Activated naive CD4-positive, alpha-beta T cell treated with anti-CD3 and anti-CD28 coated beads, Interleukin-2, amount 50 U/mL, for 72 hours (primary cell): ENCODE measurements around the gene CDK10. TPM values are rescaled to one million over a fixed set of nuclear protein-coding genes. Genes with fewer than 3 reads are reported as not detected.

Experiments used
- ATAC-seq, 2 donors: fragments of 150-1000 bp; cut with Tn5 transposase; 2 replicates each; pipeline ENCODE4 v1.10.0; 2021; ENCODE audit warnings: mild to moderate bottlenecking in 2 of 2, moderate library complexity in 2 of 2
- DNase-seq, 2 donors: peaks; one replicate each; pipeline ENCODE4 v3.0.0; 2021 to 2022; ENCODE audit warnings: low spot score in 2 of 2
- H3K27ac Mint-ChIP-seq, 2 donors: one replicate each; pipeline ENCODE4 v1.8.0; 2022; ENCODE audit warnings: mild to moderate bottlenecking in 2 of 2, mixed read lengths in 2 of 2
- H3K36me3 Mint-ChIP-seq, 2 donors: one replicate each; pipeline ENCODE4 v1.8.0; 2022; ENCODE audit warnings: mixed read lengths in 2 of 2
- H3K9me3 Mint-ChIP-seq, 2 donors: one replicate each; pipeline ENCODE4 v1.8.0; 2022; ENCODE audit warnings: mixed read lengths in 2 of 2
- total RNA-seq, 2 donors: library from RNA; stranded (reverse); gene quantifications; one replicate each; pipeline ENCODE4 v1.2.3, GENCODE V29; 2022

Gene CDK10
- total RNA-seq, 2 donors from 2014 or later: 97.3 to 151 TPM

DNA sequence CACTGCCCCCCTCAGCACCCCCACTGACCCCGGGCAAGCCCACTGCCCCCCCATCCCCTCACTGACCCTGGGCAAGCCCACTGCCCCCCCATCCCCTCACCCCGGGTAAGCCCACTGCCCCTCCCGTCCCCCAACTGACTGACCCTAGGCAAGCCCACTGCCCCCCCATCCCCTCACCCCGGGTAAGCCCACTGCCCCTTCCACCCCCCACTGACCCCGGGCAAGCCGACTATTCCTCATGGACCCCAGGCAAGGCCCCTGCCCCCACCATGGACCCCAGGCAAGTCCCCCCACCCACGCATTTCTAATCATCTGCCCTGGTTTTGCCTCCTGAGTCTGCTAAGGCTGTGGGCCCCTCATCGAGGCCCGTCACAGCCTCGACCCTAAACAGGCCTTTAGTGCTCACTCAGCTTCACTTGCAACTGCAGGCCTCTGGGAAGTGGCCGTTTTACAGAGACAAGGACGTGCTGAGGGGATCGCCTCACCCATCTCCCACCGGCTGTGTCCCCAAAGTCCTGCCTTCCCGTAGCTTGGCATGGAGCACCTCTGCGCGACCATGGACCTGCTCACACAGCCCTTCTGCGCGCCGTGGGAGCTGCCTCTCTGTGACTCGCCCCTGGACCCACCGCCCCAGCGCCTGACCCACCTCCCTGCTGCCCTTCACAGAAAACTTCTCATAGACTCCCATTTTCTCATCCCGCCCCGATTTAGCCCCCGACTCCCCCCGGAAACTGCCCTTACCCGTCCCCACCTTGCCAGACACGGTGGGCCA lies 30.6 kb downstream of the CDK10 start:
- H3K27ac Mint-ChIP-seq: no peak overlapping the region
- DNase-seq (no peak), ATAC-seq (no peak)
- peaks cover 0 to 14% of the 10 kb centered on the region in 2 donors for H3K36me3 Mint-ChIP-seq
- no peaks in the 10 kb centered on the region for H3K9me3 Mint-ChIP-seq

GRCh38 chr16:89717688-89718505 lies 31.4 kb downstream of the CDK10 start:
- DNase-seq (no peak), ATAC-seq (no peak)
- Mint-ChIP-seq H3K27ac (peak overlapping the region in 1 of 2 donors; percentile 76), H3K9me3 (no peaks in the 10 kb centered on the region), H3K36me3 (peaks cover 5 to 20% of the 10 kb centered on the region in 2 donors)

- Mint-ChIP-seq H3K27ac (no peak overlapping the region), H3K36me3 (peaks cover 16 to 17% of the 10 kb centered on the region in 2 donors), H3K9me3 (no peaks in the 10 kb centered on the region)
- DNase-seq: no peak
- ATAC-seq: peak in 1 of 2 donors; percentile 0
Observed at GRCh38 chr16:89720551-89720812, 34.0 kb downstream of the CDK10 start.

GRCh38 chr16:89720813-89721545 lies 34.5 kb downstream of the CDK10 start, which contains the start of the genes VPS9D1 and ZNF276:
VPS9D1 (minus strand) TSS chr16:89720898; CDS start chr16:89720861, 37 bp downstream.
ZNF276 (plus strand) TSS chr16:89721537; CDS start chr16:89721641, 104 bp downstream.
- Mint-ChIP-seq H3K36me3 (peaks cover 16 to 17% of the 10 kb centered on the region in 2 donors), H3K27ac (peak within 1 kb of the TSS; percentile 84 to 93), H3K9me3 (no peaks in the 10 kb centered on the region)
- DNase-seq: peak; percentile 79 to 81
- peak; percentile 49 to 68 for ATAC-seq

GRCh38 chr16:89721546-89722391 lies 35.3 kb downstream of the CDK10 start:
- ATAC-seq (peak; percentile 45 to 57), DNase-seq (peak; percentile 72 to 83)
- H3K27ac Mint-ChIP-seq: peak overlapping the region in 1 of 2 donors; percentile 84
- no peaks in the 10 kb centered on the region for H3K9me3 Mint-ChIP-seq
- H3K36me3 Mint-ChIP-seq: peaks cover 16 to 17% of the 10 kb centered on the region in 2 donors

DNA sequence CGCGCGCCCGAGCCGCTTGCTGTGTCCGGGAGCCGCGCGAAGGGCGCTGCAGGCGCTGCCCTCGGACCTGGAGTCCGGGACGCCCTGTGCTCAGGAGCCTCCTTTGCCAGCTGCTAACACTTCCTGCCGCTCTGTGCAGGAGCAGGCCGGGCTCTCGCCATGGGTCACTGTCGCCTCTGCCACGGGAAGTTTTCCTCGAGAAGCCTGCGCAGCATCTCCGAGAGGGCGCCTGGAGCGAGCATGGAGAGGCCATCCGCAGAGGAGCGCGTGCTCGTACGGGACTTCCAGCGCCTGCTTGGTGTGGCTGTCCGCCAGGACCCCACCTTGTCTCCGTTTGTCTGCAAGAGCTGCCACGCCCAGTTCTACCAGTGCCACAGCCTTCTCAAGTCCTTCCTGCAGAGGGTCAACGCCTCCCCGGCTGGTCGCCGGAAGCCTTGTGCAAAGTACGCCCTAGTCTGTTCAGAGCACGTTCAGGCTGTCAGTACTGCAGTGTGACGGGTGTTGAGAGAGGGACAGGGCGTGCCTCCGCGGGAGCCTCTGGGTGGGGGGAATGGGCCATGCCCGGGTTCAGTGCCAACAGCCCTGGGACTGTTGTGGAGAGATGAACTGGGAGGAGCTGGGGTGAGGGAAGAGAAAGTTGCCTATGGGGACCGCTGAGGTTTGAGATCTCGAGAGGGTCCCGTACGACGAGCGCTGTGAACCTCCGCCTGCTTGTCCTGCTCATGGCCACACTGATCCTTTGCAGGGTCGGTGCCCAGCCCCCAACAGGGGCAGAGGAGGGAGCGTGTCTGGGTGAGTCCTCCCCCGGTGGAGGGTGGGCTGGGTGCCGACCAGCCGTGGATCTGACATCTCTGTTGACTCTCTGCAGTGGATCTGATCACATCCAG lies 36.1 kb downstream of the CDK10 start:
- peak; percentile 33 to 48 for ATAC-seq
- H3K9me3 Mint-ChIP-seq: no peaks in the 10 kb centered on the region
- peak overlapping the region; percentile 84 to 93 for H3K27ac Mint-ChIP-seq
- peaks cover 16 to 17% of the 10 kb centered on the region in 2 donors for H3K36me3 Mint-ChIP-seq
- peak in 1 of 2 donors; percentile 70 for DNase-seq

GRCh38 chr16:89723279-89724250 lies 37.1 kb downstream of the CDK10 start:
- DNase-seq (peak in 1 of 2 donors; percentile 72), ATAC-seq (peak; percentile 36 to 41)
- Mint-ChIP-seq H3K9me3 (no peaks in the 10 kb centered on the region), H3K27ac (peak overlapping the region; percentile 84 to 93), H3K36me3 (peaks cover 16 to 17% of the 10 kb centered on the region in 2 donors)

DNA sequence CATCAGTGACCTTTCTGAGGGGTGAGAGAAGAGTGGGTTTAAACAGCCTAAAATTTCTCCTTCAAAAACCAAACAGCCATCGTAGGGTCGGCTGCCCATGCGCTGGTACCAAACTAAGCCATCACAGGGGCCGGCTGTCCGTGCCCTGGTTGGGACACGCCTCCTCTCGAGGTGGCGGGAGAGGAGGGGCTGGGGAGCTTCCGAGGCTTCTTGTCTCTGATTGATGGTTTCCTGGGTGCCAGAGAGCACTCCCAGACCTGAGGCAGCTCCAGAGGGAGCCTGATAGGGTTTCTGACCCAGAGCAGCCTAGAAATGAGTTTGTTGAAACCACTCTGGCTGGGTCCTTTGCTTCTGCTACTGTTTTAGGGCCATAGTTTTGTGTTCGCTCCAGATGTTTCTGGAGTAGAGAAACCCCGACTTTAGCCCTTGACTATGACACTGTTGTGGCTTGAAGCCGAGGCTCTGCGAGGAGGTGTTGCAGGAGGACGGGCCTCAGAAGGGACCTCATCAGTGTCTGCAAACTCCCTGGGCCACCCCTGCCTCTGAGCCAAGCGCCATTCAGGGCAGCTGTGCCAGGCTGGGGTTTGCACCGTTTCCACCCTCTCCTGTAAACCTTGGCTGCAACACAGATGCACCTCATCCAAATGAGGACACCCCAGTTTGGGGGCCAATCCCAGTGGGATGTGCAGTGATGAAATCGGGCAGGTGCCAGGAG lies 41.1 kb downstream of the CDK10 start:
- ATAC-seq: no peak
- peaks cover 14 to 19% of the 10 kb centered on the region in 2 donors for H3K36me3 Mint-ChIP-seq

GRCh38 chr16:89729293-89729692 lies 42.8 kb downstream of the CDK10 start:
- ATAC-seq: no peak
- Mint-ChIP-seq H3K36me3 (peaks cover 0 to 5% of the 10 kb centered on the region in 2 donors), H3K9me3 (no peaks in the 10 kb centered on the region)

More for the DNA sequence above, 41.1 kb downstream of the CDK10 start:
- no peak for DNase-seq
- H3K27ac Mint-ChIP-seq: peak overlapping the region in 1 of 2 donors; percentile 53
- no peaks in the 10 kb centered on the region for H3K9me3 Mint-ChIP-seq

GRCh38 chr16:89729863-89730593 lies 43.5 kb downstream of the CDK10 start:
- ATAC-seq: peak in 1 of 2 donors; percentile 8
- H3K36me3 Mint-ChIP-seq: peaks cover 0 to 12% of the 10 kb centered on the region in 2 donors
- H3K27ac Mint-ChIP-seq: peak overlapping the region; percentile 9 to 82
- no peak for DNase-seq
- no peaks in the 10 kb centered on the region for H3K9me3 Mint-ChIP-seq

More at GRCh38 chr16:89729293-89729692, 42.8 kb downstream of the CDK10 start:
- no peak for DNase-seq
- H3K27ac Mint-ChIP-seq: peak overlapping the region in 1 of 2 donors; percentile 9

- Mint-ChIP-seq H3K9me3 (no peaks in the 10 kb centered on the region), H3K27ac (peak overlapping the region; percentile 9 to 55), H3K36me3 (peaks cover 0 to 18% of the 10 kb centered on the region in 2 donors)
- no peak for DNase-seq
- no peak for ATAC-seq
Observed at GRCh38 chr16:89730610-89731234, 44.2 kb downstream of the CDK10 start.

- no peak for ATAC-seq
- Mint-ChIP-seq H3K27ac (peak overlapping the region; percentile 55 to 85), H3K36me3 (peaks cover 0 to 18% of the 10 kb centered on the region in 2 donors), H3K9me3 (no peaks in the 10 kb centered on the region)
- no peak for DNase-seq
Observed at GRCh38 chr16:89732142-89732917, 45.8 kb downstream of the CDK10 start.
